HG03378 (cell line): ENCODE data around the gene MRPL54.
"Not testable (repeated sequence)": the region's sequence is repeated elsewhere in the genome, so short reads cannot be mapped to it uniquely, and the experiment has no call there.

Experiments used
- ATAC-seq: cut with Tn5 transposase; IDR thresholded peaks from one replicate; pipeline ENCODE4 v1.9.1; 2021; ENCODE audit warnings: mild to moderate bottlenecking, moderate library complexity; ENCODE audit not compliant: unreplicated experiment

MRPL54 gene

GRCh38 chr19:3807574-3808354 is 45.3 kb downstream of the MRPL54 start:
- no peak for ATAC-seq

GRCh38 chr19:3808420-3809143 is 46.1 kb downstream of the MRPL54 start:
- no peak for ATAC-seq

DNA sequence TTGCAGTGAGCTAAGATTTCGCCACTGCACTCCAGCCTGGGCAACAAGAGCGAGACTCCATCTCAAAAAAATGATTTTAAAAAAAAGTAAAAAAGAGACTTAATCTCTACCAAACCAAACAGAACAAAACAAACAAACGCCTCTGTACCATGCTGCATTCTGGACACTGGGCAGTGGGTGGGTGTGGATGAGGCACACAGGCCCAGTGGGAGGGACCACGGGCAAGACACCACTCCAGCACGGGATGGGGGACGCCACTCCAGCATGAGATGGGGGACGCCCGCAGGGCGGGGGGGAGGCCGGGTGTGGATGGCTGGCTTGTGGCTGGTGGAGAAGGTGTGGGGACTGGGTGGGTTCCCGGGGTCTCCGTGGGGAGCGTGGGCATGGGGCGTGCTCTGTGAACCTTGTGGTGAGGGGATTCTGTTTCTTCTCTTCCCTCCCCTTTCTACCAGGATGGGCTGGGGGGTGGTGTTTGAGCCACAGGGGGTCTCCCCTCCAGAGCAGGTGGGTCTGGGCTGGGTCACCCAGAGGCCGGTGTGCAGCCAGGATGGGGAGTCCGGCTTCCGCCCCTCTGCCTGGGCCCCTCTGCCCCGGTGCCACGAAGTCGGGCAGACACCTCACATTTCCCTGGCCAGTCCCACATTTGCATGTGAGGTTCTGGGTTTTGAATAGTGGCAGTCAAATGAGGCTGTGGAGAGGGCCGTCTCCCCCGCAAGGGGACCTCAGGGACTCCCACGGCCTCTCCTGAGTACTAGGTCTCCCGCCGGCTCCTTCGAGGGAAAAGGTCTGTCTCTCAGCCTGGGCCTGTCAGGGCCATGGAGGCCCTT is 47.6 kb downstream of the MRPL54 start:
- no peak for ATAC-seq

- ATAC-seq = no peak
These were observed 48.4 kb downstream of the MRPL54 start for GRCh38 chr19:3810708-3811355.

GRCh38 chr19:3813473-3814392 is 51.3 kb downstream of the MRPL54 start:
- ATAC-seq = no peak

- no peak for ATAC-seq
These were observed 52.2 kb downstream of the MRPL54 start for GRCh38 chr19:3814648-3815047.

GRCh38 chr19:3816148-3816547 is 53.7 kb downstream of the MRPL54 start:
- ATAC-seq = not testable (repeated sequence)

DNA sequence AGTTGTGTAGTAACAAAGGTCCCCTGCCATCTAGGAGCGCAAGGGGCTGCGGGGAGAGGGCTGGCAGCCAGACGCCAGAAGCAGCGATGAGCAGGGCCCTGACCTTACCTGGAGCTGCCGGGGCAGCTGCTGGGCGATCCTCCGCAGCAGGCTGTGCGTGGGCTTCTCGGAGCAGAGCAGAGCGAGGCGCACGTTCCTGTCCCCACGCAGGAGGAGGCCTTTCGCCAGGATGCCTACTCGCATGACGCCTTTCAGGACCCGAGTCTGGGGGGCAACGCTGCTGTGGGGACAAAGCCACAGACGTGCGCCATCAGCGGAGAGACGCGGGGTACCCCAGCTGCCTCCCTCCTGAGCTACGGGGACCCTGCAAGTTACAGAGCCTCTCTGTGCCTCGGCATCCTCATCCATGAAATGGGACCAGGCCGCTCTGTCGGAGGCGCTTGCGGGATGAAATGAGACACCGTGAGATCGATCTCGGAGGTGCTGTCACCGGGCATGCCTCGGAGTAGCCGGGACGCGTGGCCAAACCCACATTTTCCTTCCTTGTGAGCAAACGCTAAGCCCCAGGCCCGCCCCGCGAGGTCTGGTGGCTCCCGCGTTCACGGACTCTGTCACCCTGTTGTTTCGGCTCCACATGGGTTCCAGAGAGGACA is 54.2 kb downstream of the MRPL54 start:
- ATAC-seq = no peak
